GM12891 (cell line): Measurements from ENCODE around the gene NAALADL2.
"Not testable (repeated sequence)": the region's sequence is repeated elsewhere in the genome, so short reads cannot be mapped to it uniquely, and the experiment has no call there.

Source experiments
- DNase-seq: peaks from one replicate; pipeline ENCODE4 v3.0.0; 2011; ENCODE audit warnings: low spot score; ENCODE audit not compliant: insufficient read length
- FAIRE-seq: peaks from 2 replicates; lab custom pipeline; 2011; peaks lifted over from hg19 to GRCh38; lab: Jason Lieb, UNC
- PAX5 ChIP-seq: IDR thresholded peaks from 2 replicates; pipeline ENCODE4 v1.6.1; 2011; ENCODE audit warnings: low read length, moderate library complexity, mild to moderate bottlenecking; ENCODE audit not compliant: insufficient read depth, severe bottlenecking
- POLR2A ChIP-seq: IDR thresholded peaks from 2 replicates; pipeline ENCODE4 v1.6.1; 2011; ENCODE audit warnings: low read depth, low read length, control low read depth
- POLR2AphosphoS5 ChIP-seq: IDR thresholded peaks from 2 replicates; pipeline ENCODE4 v1.6.1; 2011; ENCODE audit warnings: low read depth, low read length, control low read depth
- POU2F2 ChIP-seq: IDR thresholded peaks from 2 replicates; pipeline ENCODE4 v1.6.1; 2011; ENCODE audit warnings: low read depth, mild to moderate bottlenecking, control low read depth, low read length, moderate library complexity
- SPI1 ChIP-seq: IDR thresholded peaks from 2 replicates; pipeline ENCODE4 v1.6.1; 2011; ENCODE audit warnings: low read depth, low read length, control low read depth
- TAF1 ChIP-seq: IDR thresholded peaks from 2 replicates; pipeline ENCODE4 v1.6.1; 2011; ENCODE audit warnings: low read depth, low read length, control low read depth

NAALADL2 gene

GRCh38 chr3:175349168-175349567 lies 490.0 kb downstream of the NAALADL2 start:
- FAIRE-seq (peak; percentile 89), DNase-seq (no peak)
- no peak for TF ChIP-seq TAF1
- no peak for TF ChIP-seq SPI1
- TF ChIP-seq PAX5 = no peak
- no peak for TF ChIP-seq POLR2AphosphoS5
- TF ChIP-seq POLR2A = no peak
- no peak for TF ChIP-seq POU2F2

- TF ChIP-seq TAF1 (no peak), POLR2AphosphoS5 (no peak), SPI1 (peak; percentile 53), POLR2A (no peak), PAX5 (no peak)
- peak; percentile 16 for FAIRE-seq
- no peak for DNase-seq
Measured at GRCh38 chr3:175355801-175356335, 496.7 kb downstream of the NAALADL2 start.

GRCh38 chr3:175356899-175357324 lies 497.8 kb downstream of the NAALADL2 start:
- TF ChIP-seq SPI1 (no peak), POU2F2 (no peak), PAX5 (no peak), TAF1 (no peak), POLR2AphosphoS5 (no peak), POLR2A (no peak)
- peak; percentile 31 for FAIRE-seq
- no peak for DNase-seq

GRCh38 chr3:175357758-175358157 lies 498.6 kb downstream of the NAALADL2 start:
- TF ChIP-seq POLR2AphosphoS5 (no peak), SPI1 (no peak), PAX5 (no peak), TAF1 (no peak), POLR2A (no peak), POU2F2 (no peak)
- DNase-seq (no peak), FAIRE-seq (no peak)

- FAIRE-seq = no peak
- no peak for DNase-seq
Measured at GRCh38 chr3:175358935-175359334, 499.8 kb downstream of the NAALADL2 start.

GRCh38 chr3:175370426-175370825 lies 511.3 kb downstream of the NAALADL2 start:
- not testable (repeated sequence) for DNase-seq
- FAIRE-seq = peak; percentile 61

More at GRCh38 chr3:175358935-175359334, 499.8 kb downstream of the NAALADL2 start:
- TF ChIP-seq POLR2A (no peak), TAF1 (no peak), POLR2AphosphoS5 (no peak), SPI1 (no peak), PAX5 (no peak), POU2F2 (no peak)

- FAIRE-seq = not testable (repeated sequence)
Measured at GRCh38 chr3:175371187-175371586, 512.1 kb downstream of the NAALADL2 start.

GRCh38 chr3:175374705-175375104 lies 515.6 kb downstream of the NAALADL2 start:
- no peak for DNase-seq
- no peak for FAIRE-seq
- TF ChIP-seq TAF1 (no peak), POU2F2 (no peak), POLR2A (no peak), POLR2AphosphoS5 (no peak), SPI1 (no peak)

More at GRCh38 chr3:175371187-175371586, 512.1 kb downstream of the NAALADL2 start:
- not testable (repeated sequence) for DNase-seq

GRCh38 chr3:175378348-175378747 lies 519.2 kb downstream of the NAALADL2 start:
- no peak for TF ChIP-seq TAF1
- TF ChIP-seq POU2F2 = no peak
- peak; percentile 38; the same call in 1 of the 2 replicates for TF ChIP-seq SPI1
- no peak for TF ChIP-seq PAX5
- DNase-seq (no peak), FAIRE-seq (peak; percentile 33)

- FAIRE-seq = no peak
- DNase-seq = no peak
- TF ChIP-seq POLR2AphosphoS5 (no peak), POU2F2 (no peak), TAF1 (no peak), POLR2A (no peak), PAX5 (no peak), SPI1 (no peak)
Measured at GRCh38 chr3:175381685-175382084, 522.6 kb downstream of the NAALADL2 start.

- FAIRE-seq (no peak), DNase-seq (no peak)
- TF ChIP-seq POLR2A (no peak), SPI1 (no peak)
Measured at GRCh38 chr3:175383371-175383770, 524.2 kb downstream of the NAALADL2 start.

- FAIRE-seq (no peak), DNase-seq (no peak)
- TF ChIP-seq POLR2A = no peak
- TF ChIP-seq POLR2AphosphoS5 = no peak
- TF ChIP-seq TAF1 = no peak
- TF ChIP-seq PAX5 = no peak
- no peak for TF ChIP-seq POU2F2
- no peak for TF ChIP-seq SPI1
Measured at GRCh38 chr3:175383813-175384212, 524.7 kb downstream of the NAALADL2 start.
